Right lobe of liver (tissue), 6 donors: ENCODE measurements around the gene TRAF3. TPM values are rescaled to one million over a fixed set of nuclear protein-coding genes. Genes with fewer than 3 reads are reported as not detected.

ENCODE experiments used
- ATAC-seq, 4 donors: fragments of 200-7000 bp; cut with Tn5 transposase; one replicate each; pipeline ENCODE4 v1.9.1; 2020; ENCODE audit warnings: mild to moderate bottlenecking in 4 of 4, moderate library complexity in 4 of 4
- DNase-seq, 3 donors: peaks; one replicate each; pipeline ENCODE4 v3.0.0-alpha.2; 2020
- H3K27ac ChIP-seq, 3 donors: fragments of 200-600 bp; one replicate each; pipeline ENCODE4 v1.8.0; 2022
- H3K27me3 ChIP-seq, 2 donors: fragments of 200-600 bp; one replicate each; pipeline ENCODE4 v1.8.0; 2022
- H3K36me3 ChIP-seq, 4 donors: fragments of 200-600 bp; sonication (generic) in 1 of 4; one replicate each; pipeline versions ENCODE4 v1.5.1 to v1.8.0; 2017 to 2022; ENCODE audit warnings: control low read depth in 1 of 4
- H3K4me1 ChIP-seq, 4 donors: fragments of 200-600 bp; sonication (generic) in 1 of 4; one replicate each; pipeline versions ENCODE4 v1.5.1 to v1.8.0; 2017 to 2022; ENCODE audit warnings: control low read depth in 1 of 4
- H3K4me3 ChIP-seq, 3 donors: fragments of 200-600 bp; one replicate each; pipeline ENCODE4 v1.8.0; 2022
- H3K9me3 ChIP-seq, 4 donors: fragments of 200-600 bp; sonication (generic) in 1 of 4; one replicate each; pipeline versions ENCODE4 v1.5.1 to v1.8.0; 2017 to 2022; ENCODE audit warnings: control low read depth in 1 of 4
- POLR2A ChIP-seq: fragments of 450-650 bp; IDR thresholded peaks from one replicate; pipeline ENCODE4 v1.6.1; 2017; ENCODE audit warnings: antibody characterized with exemption, mild to moderate bottlenecking
- WGBS: methylation state at CpG from one replicate; pipeline ENCODE4 v1.1.6; 2018; ENCODE audit warnings: low coverage, low lambda C conversion rate; ENCODE audit not compliant: insufficient coverage; ENCODE audit errors: missing lambda C conversion rate; 5-methylcytosine and 5-hydroxymethylcytosine counted together
- intact Hi-C, 2 donors: fragments of 100-400 bp; cut with DNase I; formaldehyde crosslinking; loops; one replicate each; pipeline versions ENCODE4 v1.11.2 to v1.14.1; 2022
- total RNA-seq, 6 experiments: library from RNA; depleted of rRNA in 2 of 6; stranded (reverse); fragments of >200 nt in 2 of 6; fragmentation: NEBNext Ultra II Directional in 3 of 6; extraction: Animal tissue kit (Norgen Biotek cat#: 25700) in 3 of 6; gene quantifications; one replicate each; pipeline versions ENCODE4 v1.1.0 to v1.2.4, GENCODE V29; 2016 to 2023
- TF ChIP-seq, protein P1 (sequence below), 4 donors: fragments of 200-600 bp in 3 of 4; fragments of 450-650 bp in 1 of 4; IDR thresholded peaks; one replicate each; pipeline versions ENCODE4 v1.5.1 to v1.8.0; 2016 to 2022; ENCODE audit warnings: antibody characterized with exemption in 4 of 4, mild to moderate bottlenecking in 2 of 4
- donor health status: DM: no; HTN: yes; CAD: no.
- donor health status: DM: no; HTN: no; CAD: no.
- donor health status: DM: no; HTN: no; CAD: no.
- donor health status: DM: no; HTN: yes; CAD: no.
- donor health status: DM: no; HTN: yes; CAD: no.

Gene TRAF3
- total RNA-seq, 6 experiments from 2014 or later, result 5.6 to 10.5 (median 8.3) TPM

DNA sequence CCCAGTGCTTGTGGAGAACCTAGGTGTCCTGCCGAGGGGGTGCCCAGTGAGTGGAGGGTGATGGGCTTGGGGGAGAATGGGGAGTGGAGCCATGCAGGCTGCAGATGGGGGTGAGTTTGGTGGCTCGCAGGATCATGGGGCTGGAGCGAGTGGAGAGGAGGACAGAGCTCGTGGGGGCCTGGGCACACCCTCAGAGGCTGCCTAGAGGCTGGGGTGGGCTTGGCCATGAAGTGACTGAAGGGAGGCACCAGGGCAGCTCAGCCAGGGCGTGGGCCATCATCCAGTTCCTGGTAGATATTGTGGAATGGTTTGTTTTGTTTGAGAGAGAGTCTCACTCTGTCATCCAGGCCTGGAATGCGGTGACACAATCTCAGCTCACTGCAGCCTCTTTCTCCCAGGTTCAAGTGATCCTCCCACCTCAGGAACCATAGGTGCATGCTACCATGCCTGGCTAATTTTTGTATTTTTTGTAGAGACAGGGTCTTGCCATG, 101.8 kb downstream of the TRAF3 start:
- H3K9me3 ChIP-seq, result no peaks in the 10 kb centered on the region
- intact Hi-C loops, result no loop called here
- H3K4me1 ChIP-seq, result peaks cover 0 to 12% (median 4%) of the 10 kb centered on the region in 4 donors
- H3K27me3 ChIP-seq, result no peaks in the 10 kb centered on the region
- H3K36me3 ChIP-seq, result peaks cover 0 to 7% (median 1%) of the 10 kb centered on the region in 4 donors
- DNase-seq (peak in 1 of 3 donors; percentile 56), ATAC-seq (peak; percentile 56 to 96 (median 85))
- no peak for TF ChIP-seq POLR2A
- TF ChIP-seq, protein P1, sequence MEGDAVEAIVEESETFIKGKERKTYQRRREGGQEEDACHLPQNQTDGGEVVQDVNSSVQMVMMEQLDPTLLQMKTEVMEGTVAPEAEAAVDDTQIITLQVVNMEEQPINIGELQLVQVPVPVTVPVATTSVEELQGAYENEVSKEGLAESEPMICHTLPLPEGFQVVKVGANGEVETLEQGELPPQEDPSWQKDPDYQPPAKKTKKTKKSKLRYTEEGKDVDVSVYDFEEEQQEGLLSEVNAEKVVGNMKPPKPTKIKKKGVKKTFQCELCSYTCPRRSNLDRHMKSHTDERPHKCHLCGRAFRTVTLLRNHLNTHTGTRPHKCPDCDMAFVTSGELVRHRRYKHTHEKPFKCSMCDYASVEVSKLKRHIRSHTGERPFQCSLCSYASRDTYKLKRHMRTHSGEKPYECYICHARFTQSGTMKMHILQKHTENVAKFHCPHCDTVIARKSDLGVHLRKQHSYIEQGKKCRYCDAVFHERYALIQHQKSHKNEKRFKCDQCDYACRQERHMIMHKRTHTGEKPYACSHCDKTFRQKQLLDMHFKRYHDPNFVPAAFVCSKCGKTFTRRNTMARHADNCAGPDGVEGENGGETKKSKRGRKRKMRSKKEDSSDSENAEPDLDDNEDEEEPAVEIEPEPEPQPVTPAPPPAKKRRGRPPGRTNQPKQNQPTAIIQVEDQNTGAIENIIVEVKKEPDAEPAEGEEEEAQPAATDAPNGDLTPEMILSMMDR (IDR thresholded peaks at IDR 0.05), result no peak
- no peak overlapping the region for H3K27ac ChIP-seq
- no peak overlapping the region for H3K4me3 ChIP-seq
- WGBS, result 80% methylated on average over 1 of the region's 6 CpGs

DNA sequence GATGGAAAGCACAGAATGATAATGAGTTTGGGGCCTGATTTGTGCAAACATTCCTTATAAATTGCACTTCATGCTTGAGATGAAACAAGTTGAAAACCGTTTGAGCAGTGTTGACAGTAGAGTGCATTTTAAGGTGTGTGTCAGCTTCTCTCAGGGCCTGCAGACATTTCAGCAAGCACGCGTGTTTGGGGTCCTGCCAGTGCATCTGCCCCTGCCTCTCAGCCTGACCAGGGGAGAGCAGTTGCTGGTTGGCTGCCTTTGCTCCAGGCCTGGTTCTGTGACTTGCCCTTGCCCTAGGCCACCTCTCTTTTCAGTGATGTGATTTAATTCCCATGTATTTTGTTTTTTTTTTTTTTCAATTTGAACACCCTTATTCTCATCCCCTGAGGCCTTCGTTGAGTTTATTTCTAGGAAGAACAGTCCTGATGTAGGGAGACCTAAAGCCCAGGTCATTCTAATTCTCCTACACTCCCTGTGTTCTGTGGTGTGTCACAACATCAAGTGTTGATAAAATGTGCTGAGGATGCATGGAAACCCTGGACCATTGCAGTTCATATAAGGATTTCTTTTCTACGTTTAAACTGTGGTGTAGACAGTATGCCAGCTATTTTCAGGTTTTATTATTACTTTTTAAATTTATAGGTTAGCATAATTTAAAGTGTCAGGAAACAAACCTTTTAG, 105.1 kb downstream of the TRAF3 start:
- Histone ChIP-seq H3K9me3 (no peaks in the 10 kb centered on the region), H3K36me3 (peaks cover 0 to 11% (median 0%) of the 10 kb centered on the region in 4 donors), H3K4me3 (no peak overlapping the region), H3K27me3 (no peaks in the 10 kb centered on the region), H3K27ac (no peak overlapping the region), H3K4me1 (peaks cover 0 to 9% (median 0%) of the 10 kb centered on the region in 4 donors)
- ATAC-seq, result no peak
- WGBS, result 77% methylated on average over 3 of the region's 5 CpGs
- intact Hi-C loops, result no loop called here
- no peak for DNase-seq
- TF ChIP-seq POLR2A, result no peak
- TF ChIP-seq, protein P1 (IDR thresholded peaks at IDR 0.05), result no peak

DNA sequence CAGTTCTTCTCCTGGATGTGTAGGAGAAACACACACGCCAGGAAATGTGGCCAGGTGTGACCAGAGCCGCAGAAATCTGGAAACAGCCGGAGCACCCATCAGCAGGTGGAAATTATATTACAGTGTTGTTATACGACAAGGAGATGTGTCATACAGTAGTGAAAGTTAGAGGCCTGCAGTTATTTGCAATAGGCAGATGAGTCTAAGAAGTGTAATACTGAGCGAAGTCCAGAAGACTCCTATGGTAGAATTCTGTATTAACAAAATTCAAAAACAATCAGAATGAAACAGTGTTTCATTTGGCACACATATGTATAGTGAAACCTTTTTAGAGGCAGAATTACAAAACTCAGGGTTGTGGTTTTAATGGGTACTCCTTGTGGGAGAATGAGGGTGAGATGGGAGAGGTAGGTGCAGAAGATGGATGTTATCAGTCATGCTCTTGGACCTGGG, 105.9 kb downstream of the TRAF3 start:
- Histone ChIP-seq H3K27ac (no peak overlapping the region), H3K36me3 (peaks cover 0 to 11% (median 0%) of the 10 kb centered on the region in 4 donors), H3K4me3 (no peak overlapping the region), H3K4me1 (peaks cover 0 to 9% (median 0%) of the 10 kb centered on the region in 4 donors), H3K27me3 (no peaks in the 10 kb centered on the region), H3K9me3 (no peaks in the 10 kb centered on the region)
- intact Hi-C loops, result no loop called here
- TF ChIP-seq POLR2A, result no peak
- TF ChIP-seq, protein P1 (IDR thresholded peaks at IDR 0.05), result no peak
- DNase-seq (no peak), ATAC-seq (no peak)
- WGBS, result 94% methylated on average over 5 of the region's 5 CpGs

DNA sequence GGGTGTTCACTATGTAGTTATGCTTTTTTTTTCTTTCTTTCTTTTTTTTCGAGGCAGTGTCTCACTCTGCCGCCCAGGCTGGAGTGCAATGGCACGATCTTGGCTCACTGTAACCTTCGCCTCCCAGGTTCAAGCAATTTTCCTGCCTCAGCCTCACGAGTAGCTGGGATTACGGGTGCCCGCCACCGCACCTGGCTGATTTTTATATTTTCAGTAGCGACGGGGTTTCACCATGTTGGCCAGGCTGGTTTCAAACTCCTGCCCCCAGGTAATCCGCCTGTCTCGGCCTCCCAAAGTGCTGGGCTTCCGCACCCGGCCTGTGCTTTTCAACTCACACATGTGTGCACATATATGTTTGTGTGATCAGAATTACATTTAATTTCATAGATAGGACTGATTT, 106.3 kb downstream of the TRAF3 start:
- DNase-seq, result no peak
- Histone ChIP-seq H3K36me3 (peaks cover 0 to 11% (median 0%) of the 10 kb centered on the region in 4 donors), H3K9me3 (no peaks in the 10 kb centered on the region), H3K27me3 (no peaks in the 10 kb centered on the region), H3K4me1 (peaks cover 0 to 9% (median 0%) of the 10 kb centered on the region in 4 donors), H3K27ac (no peak overlapping the region), H3K4me3 (no peak overlapping the region)
- no peak for ATAC-seq
- 94% methylated on average over 12 of the region's 14 CpGs for WGBS
- TF ChIP-seq POLR2A, result no peak
- intact Hi-C loops, result no loop called here

DNA sequence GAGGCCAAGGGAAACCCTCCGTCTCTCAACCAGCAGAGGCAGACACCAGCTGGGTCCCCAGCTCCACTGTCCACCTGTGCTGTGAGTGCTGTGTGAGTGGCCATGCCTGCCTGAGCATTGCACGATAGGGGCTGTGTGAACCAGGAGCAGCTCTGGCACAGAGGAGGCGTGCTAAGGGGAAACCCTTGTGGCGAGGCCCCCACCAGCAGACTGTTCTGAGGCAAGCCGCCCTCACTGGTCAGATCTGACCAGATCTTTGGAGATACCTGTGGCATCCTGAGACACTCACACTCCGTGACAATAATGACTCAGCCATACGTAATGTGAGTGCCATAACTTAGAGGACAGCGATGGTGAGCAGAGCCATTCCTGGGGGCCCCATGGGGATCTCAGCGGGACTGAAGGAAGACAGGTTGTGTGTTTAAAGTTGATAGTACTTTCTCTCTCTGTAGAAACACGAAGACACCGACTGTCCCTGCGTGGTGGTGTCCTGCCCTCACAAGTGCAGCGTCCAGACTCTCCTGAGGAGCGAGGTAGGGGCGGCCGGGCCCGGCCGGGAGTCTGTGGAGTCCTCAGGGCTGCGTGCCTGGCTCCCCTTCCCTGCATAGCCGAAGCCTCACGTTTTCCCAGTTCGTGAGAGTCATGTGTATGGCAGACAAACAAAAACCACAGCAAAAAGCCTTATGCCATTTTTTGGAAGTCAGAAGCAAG, 108.6 kb downstream of the TRAF3 start:
- H3K36me3 ChIP-seq, result peaks cover 0 to 16% (median 0%) of the 10 kb centered on the region in 4 donors
- H3K27me3 ChIP-seq, result no peaks in the 10 kb centered on the region
- no peaks in the 10 kb centered on the region for H3K4me1 ChIP-seq
- TF ChIP-seq POLR2A, result no peak
- TF ChIP-seq, protein P1 (IDR thresholded peaks at IDR 0.05), result no peak
- DNase-seq (no peak), ATAC-seq (peak in 1 of 4 donors; percentile 33)
- no peak overlapping the region for H3K27ac ChIP-seq
- 89% methylated on average over 7 of the region's 22 CpGs for WGBS
- no peaks in the 10 kb centered on the region for H3K9me3 ChIP-seq
- no peak overlapping the region for H3K4me3 ChIP-seq
- intact Hi-C loops, result no loop called here
